Activated CD8-positive, alpha-beta memory T cell treated with anti-CD3 and anti-CD28 coated beads, Interleukin-2, amount 50 U/mL, for 1 hour (primary cell): Measurements from ENCODE around the gene DPM2.

Source experiments
- DNase-seq: peaks from one replicate; pipeline ENCODE4 v3.0.0-alpha.2; 2020; ENCODE audit errors: extremely low read depth

DPM2 gene

DNA sequence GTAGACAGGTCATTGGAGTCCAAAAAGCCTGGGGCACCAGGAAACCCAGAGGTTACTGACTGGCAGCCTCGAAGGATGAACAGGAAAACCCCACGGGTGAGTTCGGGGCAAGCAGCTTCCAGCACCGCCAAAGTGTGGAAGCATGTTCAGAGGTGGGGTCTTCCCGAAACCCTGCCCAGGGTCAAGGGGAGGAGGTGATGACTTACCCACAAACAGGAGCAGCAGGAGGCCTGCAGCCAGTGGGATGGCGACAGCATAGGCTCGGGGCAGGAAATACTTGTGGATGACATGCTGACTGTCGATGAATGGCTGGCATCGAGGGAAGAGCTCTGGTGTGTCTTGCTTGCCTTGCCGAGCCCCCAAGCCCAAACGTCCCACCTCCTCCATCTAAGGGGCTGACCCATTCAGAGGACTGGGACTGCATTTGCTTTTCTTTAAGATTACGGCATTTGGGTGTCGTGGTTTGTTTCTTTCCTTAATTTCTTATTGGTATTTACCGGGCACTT is 1.3 kb downstream of the DPM2 start:
- no peak for DNase-seq

DNA sequence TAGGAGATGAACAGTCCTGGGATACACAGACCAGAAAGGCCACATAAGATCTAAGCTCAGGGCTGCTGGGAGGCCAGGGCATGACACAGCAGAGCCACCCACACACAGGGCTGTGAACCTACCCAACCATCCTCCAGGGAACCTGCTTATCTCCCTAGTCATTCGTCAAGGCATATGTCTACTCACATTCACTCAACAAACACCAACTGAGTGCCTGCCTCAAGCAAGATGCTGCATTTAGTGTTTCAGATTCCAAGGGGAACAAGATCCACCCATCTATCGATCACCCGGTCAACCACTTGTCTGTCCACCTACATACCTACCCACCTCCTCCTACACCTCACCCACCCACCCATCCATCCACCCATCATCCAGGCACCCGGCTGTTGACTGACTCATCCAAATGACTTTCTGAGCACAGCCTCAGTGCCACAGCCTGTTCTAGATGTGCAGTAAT is 1.9 kb downstream of the DPM2 start:
- no peak for DNase-seq

DNA sequence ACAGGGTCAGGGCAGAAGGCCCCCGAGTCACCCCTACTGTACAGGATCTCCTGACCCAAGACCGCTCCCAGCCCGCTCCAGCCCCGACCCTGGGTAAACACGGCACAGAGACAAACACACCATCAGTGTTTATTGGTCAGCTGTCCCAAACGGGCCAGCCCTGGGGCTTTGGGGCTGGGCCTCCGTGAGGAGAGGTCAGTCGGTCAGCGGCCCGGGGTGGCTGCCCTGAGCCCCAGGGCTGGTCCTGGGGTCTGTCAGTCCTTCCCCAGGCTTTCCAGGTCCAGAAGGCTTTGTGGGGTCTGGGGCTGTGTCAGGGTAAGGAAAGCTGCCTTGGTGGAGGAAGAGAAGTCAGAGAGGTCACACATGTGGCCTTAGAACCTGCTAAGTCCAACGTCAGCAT is 2.7 kb downstream of the DPM2 start:
- DNase-seq, result no peak

DNA sequence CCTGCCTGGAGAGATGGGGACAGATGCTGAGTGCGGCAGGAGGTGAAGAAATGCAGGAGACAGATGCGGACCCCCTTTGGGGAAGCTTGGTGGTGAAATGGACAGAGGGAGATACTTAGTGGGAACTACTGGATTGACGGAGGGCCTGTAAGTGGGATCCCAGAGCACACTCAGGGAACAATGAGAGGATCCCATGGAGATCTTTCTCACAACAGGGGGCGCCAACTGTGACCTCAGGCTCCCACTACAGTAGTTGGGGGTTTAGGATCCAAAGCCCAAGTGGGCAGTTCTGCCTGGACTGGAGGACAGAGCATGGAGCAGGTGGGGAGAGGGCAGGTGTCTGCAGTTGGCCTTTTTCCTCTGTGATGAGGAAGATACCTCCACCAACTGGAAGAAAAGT is 3.4 kb downstream of the DPM2 start:
- no peak for DNase-seq

DNA sequence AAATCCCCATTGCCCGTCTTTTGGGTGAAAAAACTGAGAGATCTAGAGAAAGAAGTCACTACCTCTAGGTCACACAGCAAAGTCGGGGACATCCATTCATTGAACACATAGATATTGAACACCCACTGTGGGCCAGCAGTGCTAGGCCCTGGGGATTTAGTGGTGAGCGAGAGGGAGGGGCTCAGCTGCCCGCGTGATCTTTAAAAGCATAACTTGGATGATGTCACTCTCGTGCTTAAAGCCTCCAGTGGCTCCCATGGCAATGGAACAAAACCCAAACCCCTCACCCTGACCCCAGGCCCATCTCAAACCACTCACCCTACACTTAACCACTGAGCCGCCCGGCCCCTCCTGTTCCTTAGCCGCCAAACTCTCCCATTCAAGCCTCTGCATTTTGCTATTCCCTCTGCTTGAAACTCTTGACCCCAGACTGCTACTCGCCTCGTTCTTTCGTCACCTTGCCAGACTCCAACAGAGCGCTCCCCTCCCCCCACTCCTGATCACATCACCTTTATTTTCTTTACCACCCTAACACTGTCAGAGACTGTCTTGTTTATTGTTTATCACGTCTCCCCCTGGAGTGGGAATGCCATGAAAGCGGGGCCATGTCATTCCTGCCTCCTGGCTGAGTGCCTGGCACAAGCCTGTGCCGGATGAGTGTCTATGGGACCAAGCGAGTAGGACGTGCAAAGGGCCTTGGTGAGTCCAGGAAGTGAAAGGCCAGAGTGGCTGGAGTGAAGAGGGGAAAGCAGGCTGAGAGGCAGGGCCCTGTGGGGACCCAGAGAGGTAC is 6.4 kb downstream of the DPM2 start:
- no peak for DNase-seq

DNA sequence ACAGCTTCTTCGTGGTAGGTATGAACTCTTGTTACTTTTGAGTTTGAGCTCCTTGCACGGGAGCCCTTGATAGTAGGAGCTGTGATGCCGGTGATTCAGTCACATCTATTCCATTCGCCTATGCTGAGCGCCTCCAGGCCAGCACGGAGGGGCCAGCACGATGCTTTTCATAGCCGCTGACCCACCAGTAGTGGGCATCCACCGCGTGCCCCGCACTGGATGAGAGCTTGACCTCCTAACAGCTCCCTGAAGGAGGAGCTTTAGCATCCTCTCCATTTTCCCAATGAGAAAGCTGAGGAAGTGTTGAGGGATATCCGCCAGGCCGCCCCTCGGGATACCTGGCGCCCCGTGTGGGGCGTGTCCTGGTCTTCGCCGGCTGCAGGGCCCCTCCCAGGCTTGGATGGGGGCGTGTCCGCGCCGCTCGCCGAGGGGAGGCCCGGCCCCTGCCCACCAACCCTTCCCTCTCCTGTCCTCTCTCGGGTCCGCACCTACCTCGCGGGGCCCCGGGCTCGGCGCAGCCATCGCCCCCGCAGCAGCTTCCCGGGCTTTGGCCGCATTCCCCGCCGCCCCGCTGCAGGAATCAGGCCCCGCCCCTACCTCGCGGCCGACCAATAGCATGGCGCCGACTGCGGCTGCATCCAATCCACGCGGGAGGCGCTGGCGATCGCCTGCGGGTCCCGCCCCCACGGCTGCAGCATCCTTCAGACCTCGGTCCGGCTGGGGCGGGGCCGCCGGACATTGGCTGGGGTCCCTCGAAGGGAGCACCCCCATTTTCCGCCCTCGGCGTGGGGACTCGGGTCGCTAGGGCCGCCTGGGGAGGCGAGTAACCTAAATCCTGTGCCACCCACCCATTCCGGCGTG is 7.2 kb downstream of the DPM2 start, which contains the start of gene PIP5KL1:
TSS of gene PIP5KL1 (minus strand) at position 547 of the 861 bp plus-strand sequence. CDS start at position 522, 25 bp downstream.
- DNase-seq, result no peak

DNA sequence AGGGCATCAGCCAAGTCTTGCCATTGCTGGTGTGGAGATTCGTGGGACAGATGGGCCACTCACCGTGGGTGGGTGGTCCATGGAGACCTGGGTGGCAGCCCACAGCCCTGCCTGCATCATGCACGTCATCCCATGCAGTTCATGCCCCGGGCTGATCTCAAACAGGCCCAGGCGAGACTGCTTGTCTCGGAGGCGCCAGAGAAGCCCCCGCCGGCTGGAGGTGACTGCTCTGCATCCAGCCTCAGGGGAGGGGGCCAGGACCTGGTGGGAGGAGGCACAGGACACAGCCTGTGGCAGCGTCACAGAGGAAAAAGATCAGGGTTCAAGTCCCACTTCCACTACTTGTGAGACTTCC is 8.1 kb downstream of the DPM2 start:
- DNase-seq, result no peak

DNA sequence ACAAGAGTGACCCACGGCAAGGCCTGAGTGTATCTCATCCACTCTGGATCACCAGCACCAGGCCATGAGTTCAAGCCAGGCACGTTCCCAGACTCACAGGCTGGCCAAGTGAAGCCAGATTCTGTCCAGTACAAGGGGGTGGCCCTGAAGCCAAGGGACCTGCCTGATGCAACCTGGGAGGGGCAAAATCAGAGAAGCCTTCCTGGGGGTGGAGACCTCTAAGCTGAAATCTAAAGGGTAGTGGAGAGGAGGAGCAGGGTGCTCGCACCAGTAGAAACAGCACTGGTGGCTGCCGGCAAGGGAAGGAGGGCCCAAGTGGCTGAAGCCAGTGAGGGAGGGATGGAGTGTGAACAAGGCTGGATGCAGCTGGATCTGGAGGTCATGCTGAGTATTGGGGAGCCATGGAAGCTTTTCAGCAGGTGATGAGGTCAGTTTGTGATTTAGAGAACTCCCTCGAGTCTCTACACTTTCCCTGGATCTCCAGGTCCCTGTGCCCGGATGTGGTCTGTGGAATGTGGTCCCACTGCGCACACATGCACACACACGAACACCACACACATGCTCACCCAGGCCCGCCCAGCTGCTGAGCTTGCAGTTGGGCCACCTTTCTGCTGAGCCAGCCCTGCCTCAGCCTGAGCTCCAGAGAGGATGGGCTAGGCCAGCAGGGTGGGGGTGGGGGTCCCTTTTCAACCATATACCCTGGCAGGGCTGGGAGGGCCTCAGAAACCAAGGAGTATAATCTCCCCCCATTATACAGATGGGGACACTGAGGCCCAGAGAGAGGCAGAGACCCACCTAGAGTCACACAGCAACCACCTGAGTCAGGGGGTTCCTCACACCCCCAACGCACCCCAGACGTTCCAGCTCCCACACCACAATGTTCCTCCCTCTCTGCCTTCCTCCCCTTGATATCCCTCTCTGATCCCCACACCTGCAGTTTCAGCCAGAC is 8.7 kb downstream of the DPM2 start:
- no peak for DNase-seq

DNA sequence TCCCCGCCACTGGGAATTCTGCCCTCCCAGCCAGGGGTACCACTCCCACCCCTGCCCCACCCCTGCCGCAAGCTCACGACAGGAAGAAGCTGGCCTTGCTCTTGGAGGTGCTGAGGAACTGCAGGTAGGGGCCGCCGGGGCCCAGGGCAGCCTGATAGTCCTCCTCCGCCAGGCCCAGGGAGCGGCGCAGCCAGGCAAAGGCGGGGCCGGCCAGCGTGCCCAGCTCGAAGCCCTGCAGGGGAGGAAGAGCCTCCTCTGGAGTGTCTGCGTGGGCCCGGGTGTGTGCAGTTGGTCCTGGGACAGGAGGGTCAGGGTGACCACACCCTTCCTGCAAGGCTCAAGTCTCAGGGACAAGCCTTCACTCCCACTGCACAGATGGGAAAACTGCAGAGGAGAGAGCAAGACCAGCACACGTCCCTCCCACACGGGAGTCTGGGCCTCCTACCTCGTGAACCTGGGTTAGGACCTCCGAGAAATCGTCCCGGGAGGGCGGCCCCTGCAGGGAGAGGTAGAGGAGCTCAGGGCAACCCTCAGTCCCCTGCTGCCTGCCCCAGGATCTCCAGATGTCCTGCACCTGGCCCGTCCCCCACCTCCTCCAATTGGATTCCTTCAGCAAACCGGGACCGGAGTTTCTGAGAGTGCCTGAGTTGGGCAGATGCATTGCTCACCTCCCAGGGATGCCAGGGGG is 9.5 kb downstream of the DPM2 start:
- no peak for DNase-seq

DNA sequence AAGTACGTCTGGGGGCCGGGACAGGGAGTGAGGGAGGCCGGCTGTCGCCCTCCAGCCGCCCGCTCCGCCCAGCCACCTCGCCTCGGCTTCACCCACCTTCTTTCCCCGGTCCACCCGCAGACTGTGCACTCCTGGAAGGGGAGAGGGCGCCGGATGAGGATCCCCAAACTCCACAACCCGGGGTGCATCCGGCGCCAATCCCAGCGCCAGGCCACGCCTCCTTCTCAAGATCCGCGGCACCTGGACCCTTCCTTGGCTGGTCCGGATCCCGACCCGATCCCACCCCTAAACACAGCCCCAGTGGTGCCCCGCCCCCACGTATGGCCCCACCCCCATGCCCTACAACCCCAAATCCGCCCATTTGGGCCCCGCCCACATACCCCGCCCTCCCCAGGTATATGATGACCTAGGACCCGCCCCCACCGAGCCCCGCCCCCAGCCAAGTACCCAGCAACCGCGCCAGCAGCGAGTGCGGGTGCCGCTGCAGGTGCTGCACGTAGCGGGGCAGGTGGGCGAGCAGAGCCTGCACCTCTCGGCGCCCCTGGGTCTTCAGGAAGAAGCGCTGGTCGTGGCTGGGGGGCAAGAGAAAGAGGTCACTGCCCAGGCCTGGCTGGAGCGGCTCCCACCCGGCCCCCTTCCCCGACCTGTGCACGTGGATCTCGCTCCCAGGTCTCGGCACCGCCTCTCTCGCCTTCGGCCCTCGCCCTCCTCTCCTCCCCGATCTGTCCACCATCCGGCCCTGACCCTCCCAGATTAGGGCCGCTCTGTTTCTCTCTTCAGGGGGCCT is 10.3 kb downstream of the DPM2 start:
- no peak for DNase-seq

DNA sequence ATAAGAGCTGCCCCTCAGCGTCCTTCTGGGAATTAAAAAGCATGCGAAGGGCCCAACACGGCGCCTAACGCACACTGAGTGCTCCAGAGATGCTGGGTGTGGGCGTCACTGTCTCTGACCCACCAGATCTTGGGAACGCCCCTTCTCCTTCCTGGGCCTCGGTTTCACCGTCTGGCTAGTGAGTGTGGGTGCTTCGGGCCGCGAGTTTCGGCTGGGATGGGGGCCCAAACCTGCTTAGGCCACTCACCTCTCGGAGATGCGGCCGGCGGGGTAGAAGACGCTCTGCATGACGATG is 10.8 kb downstream of the DPM2 start:
- DNase-seq, result no peak

DNA sequence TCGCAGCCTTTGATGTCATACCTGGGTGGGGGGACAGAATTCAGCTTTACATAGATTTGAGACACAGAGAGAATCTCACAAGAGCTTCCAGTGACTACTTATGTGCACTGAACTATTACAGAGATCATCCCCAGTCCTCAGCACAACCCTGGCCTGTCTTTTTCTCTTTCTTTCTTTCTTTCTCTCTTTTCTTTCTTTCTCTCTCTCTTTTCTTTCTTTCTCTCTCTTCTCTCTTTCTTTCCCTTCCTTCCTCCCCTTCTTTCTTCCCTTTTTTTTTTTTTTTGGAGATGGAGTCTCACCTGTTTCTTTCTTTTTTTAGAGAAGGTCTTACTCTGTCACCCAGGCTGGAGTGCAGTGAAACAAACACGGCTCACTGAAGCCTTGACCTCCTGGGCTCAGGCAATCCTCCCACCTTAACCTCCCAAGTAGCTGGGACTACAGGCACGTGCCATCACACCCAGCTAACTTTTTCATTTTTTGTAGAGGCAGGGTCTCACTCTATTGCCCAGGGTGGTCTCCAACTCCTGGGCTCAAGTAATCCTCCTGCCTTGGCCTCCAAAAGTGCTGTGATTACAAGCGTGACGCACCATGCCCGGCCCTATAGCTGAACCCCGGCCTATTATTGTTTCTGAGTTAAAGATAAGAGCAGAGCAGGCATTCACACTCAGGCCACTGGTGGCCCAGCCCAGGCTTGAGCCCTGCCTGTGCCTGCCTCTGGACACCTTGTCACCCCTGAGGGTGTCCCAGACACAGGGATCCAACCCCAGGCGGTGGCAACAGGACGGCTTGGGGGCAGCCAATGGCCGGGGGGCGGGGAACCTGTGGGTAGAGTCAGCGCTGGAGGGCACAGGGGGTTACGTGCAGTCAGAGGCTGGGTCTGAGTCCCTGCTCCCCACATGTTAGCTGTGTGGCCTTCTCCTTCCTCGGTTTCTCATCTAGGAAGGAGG is 11.4 kb downstream of the DPM2 start:
- no peak for DNase-seq

DNA sequence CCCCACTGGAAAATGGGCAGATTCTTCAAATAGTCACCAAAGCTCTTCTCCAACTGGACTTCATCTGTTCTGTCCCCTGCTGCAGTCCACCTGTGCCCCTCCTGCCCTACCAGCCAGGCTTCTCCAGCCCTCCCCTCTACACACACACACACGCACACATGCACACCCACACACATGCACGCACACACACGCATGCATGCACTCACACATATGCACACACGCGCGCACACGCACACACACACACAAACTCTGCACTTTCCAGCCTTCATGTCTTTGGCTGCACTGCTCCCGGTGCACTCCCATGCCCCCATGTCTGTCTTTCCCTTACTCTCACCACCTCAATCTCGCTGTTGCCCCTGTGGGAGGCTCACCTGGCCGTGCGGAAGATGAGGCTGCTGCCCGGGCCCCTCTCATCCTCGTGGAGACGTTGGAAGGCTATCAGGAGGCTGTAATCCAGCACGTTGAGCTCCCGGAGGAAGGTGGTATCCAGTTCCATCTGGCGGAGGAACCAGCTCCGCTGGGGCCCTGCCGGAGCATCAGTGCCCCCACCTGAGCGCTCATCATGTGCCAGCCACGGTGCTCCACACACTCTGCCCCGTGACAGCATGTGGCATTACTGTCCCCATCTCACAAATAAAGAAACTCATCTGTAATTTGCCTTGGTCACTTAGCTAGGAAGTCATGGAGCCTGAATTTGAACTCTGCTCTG is 12.8 kb downstream of the DPM2 start:
- no peak for DNase-seq

DNA sequence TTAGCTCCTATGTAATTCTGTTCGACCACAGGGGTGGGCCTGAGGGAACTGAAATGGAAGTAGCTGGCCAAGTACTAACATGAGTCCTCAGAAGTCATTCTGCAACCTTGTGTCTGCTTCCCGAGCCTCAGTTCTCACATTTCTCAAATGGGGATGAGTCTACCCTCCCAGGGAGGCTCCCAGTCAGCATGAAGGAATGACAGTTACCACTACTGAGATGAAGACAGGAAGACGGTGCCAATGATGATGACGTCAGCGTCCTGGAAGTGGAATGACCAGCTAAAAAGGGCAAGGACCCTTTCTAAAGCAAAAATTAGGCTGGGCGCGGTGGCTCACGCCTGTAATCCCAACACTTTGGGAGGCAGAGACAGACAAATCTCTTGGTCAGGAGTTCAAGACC is 13.9 kb downstream of the DPM2 start:
- no peak for DNase-seq

DNA sequence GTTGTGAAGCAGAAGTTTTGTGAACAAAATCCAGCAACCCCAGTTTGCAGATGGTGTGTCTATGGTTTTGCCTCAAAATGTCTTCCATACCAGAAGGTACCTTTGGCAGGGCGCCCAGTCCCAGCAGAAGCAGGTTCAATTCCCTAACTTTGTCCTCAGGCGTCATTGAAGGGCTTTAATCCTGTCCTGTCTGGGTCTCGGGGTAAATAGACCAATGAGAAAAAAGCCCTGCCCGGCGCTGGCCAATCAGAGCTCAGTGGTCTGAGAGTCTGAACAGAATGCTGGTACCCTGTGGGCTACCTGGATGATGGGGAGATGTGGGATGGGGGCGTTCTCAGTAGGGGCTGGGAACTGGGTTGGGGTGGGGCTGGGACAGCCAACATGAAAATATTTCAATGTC is 14.6 kb downstream of the DPM2 start:
- no peak for DNase-seq

DNA sequence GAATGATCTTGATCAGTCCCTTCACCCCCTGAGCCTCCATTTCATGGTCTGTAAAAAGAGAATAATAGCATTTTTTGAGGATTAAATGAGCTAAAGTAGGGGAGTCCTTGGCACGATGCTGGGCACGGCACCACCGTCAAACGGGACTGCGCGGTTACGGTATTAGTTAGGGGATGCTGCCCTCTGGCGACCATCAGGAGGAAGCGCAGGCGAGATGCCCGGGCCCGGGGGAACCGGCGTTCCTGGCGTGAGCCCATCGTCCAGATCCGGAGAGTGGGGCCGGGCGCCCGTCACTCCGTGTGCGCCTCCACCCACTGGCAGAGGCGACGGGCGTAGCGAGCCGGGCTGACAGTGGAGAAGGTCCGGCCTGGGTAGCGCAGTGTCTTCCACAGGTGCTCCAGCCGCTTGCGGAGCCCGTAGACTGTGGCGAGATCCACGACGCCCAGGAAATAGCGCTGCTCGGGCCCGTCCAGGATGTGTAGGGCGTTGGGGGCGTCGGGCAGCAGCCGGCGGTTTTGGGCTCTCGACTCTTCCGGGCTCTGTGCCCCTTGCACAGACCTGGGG is 16.0 kb downstream of the DPM2 start:
- DNase-seq, result no peak

DNA sequence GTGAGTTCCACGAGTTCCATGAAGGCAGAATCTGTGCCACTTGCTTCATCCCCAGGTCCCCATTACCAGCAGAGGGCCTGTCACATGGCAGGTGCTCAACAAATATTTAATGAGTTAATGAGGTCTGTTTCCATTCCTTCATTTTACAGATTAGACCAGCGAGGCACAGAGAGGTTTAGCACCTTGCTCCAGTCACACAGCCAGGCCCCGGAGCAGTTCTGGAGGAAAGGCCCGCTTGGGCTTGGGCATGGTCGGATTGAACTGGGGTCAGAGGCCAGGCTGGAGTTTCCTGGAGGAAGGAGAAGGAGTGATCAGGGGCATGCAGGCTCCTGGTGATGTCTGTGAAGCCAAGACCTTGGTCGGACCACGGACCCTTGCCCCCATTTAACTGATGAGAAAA is 16.9 kb downstream of the DPM2 start:
- no peak for DNase-seq

DNA sequence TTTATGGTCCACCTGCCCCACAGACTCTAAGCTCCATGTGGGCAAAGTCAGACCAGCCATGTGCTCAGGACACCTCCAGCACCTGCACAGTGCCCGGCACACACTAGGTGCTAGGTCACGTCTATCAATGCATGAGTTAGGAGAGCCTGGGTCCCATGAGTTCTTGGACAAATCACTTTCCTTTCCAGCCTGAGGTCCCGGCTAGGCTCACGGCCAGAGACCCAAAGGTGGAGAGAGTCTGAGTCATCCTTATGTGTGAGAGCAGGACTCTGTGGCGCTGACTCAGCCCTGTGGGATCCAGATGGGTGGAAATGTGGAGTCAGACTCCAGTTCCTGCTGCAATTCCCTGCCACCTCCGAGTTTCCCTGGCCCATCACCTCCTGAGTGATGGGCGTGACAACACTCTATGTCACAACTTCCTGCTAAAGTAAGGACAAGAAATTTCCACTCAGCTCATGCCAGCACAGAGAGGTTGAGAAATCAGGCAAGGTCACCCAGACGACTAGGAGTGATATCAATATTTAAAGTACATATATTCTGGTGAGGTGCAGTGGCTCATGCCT is 18.3 kb downstream of the DPM2 start:
- DNase-seq, result no peak
